NAMALWA (cell line): Measurements from ENCODE around the gene TESK2.
"Not testable (repeated sequence)": the region's sequence is repeated elsewhere in the genome, so short reads cannot be mapped to it uniquely, and the experiment has no call there.

ENCODE experiments used
- DNase-seq: peaks from one replicate; pipeline ENCODE4 v3.0.0-alpha.2; 2015; ENCODE audit warnings: low spot score

Gene TESK2

DNA sequence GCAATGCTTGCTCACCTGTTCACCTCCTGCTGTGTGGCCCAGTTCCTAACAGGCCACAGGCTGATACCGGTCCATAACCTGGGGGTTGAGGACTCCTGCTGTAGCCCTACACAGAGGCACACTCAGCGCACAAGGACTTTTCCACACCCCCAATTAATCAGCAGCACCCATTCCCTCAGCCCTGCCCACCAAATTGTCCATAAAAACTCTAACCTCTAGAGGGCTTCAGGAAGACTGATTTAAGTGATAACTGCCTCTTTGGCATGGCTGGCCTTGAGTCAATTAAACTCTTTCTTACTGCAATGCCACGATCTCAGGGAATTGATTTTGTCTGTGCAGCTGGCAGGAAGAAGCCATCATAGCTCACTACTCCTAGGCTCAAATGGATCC is 79.5 kb downstream of the TESK2 start:
- DNase-seq: no peak

DNA sequence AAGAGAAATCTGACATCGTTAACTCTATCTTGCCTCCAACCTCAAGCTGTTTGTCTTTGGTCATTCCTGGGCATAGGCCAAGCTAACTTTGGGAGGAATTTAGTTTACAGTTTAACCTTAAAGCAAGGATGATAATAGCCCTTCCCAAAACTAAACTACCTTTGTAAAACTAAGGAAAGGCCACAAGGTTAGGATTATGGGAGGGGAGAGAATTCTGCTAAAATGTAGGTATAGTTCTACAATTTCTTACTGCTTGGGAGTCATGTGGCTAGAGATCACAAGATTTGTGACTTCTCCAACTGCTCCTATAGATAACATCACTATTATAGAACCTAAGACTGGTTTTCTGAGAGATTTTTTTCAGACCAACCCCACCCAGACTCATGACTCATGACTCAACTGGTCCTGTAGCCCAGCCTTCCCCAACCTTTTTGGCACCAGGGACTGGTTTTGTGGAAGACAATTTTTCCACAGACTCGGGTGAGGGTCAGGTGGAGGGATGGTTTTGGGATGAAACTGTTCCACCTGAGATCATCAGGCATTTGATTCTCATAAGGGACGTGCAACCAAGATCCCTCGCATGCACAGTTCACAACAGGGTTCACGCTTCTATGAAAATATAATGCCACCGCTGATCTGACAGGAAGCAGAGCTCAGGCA is 80.0 kb downstream of the TESK2 start:
- no peak for DNase-seq

DNA sequence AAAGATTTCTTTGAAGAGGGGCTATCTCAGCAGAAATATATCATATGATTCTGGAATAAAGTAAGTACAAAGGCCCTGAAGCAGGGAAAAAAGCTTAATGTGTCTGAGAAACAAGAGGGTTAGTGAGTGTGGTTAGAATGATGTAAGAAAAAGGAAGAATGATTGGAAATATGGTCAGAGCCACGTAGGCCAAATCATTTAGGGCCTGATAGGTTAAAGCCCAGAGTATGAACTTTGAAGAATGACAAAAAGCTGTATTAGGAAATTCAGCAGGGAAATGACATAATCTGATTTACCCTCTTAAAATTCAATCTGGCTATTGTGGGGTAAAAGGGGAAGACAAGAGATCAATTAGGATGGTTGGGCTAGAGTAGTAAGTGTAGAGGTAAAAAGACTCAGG is 81.7 kb downstream of the TESK2 start:
- no peak for DNase-seq

- peak; percentile 34 for DNase-seq
Measured at GRCh38 chr1:45407629-45408287, 83.2 kb downstream of the TESK2 start.

DNA sequence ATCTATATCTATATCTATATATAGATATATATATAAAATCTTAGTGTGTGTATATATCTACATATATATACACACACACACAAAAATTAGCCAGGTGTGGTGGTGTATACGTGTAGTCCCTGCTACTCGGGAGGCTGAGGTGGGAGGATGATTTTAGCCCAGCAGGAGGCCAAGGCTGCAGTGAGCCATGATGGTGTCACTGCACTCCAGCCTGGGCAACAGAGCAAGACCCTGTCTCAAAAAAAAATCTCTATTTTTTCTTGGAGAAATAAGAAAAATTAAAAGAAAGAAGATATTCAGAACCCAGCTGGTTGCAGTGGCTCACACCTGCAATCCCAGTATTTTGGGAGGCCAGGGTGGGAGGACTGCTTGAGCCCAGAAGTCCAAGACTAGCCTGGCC is 85.3 kb downstream of the TESK2 start:
- DNase-seq: no peak

DNA sequence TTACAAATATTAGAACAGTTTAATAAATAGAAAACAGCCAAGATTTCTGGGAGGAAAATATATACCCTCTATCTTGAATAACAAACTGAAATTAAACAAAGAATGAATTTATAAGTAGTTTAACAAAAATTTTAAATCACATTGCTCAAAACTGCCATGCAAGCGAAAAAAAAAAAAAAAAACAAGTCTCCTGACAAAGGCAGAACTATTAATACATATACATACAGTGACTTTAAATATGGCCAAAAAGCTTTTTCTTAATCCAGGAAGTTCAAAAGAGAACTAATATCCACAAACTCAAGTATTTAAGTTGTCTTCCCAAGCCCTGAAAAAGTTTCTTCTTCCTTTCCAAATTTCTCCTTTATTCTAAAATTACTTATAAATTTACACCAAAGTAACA is 87.2 kb downstream of the TESK2 start:
- DNase-seq: no peak

GRCh38 chr1:45403298-45403697 is 87.7 kb downstream of the TESK2 start:
- no peak for DNase-seq

GRCh38 chr1:45401524-45401923 is 89.4 kb downstream of the TESK2 start:
- DNase-seq: no peak

DNA sequence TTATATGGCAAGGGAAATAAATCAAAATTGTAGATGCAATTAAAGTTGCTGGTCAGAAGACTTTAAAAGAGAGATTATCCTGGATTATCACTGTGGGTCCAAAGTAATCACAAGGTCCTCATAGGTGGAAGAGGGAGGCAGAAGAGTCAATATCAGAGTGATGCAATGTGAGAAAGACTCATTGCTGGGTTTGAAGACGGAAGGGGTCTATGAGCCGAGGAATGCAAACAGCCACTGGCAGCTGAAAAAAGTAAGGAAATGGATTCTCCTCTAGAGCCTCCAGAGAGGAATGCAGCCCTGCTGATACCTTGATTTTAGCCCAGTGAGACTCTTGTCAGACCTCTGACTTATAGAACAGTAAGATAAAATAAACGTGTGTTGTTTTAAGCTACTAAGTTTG is 90.9 kb downstream of the TESK2 start:
- no peak for DNase-seq

- no peak for DNase-seq
Measured at GRCh38 chr1:45397285-45397684, 93.7 kb downstream of the TESK2 start.

GRCh38 chr1:45395582-45395981 is 95.4 kb downstream of the TESK2 start:
- DNase-seq: no peak

- peak; percentile 28 for DNase-seq
Measured at GRCh38 chr1:45395051-45395450, 95.9 kb downstream of the TESK2 start.

DNA sequence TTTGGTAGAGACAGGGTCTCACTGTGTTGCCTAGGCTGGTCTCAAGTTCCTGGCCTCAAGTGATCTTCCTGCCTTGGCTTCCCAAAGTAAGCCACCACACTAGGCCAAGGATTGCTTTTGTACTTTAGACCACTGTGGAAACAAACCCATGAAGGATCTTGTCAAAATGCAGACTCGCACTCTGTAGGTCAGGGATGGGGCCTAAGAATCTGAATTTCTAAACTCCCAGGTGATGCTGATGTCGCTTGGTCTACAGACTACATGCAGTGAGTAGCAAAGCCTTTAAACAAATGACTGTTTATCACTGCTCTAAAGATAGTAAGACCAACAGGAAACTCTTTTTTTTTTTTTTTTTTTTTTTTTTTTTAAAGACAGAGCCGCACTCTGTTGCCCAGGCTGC is 96.6 kb downstream of the TESK2 start:
- DNase-seq: peak; percentile 85

DNA sequence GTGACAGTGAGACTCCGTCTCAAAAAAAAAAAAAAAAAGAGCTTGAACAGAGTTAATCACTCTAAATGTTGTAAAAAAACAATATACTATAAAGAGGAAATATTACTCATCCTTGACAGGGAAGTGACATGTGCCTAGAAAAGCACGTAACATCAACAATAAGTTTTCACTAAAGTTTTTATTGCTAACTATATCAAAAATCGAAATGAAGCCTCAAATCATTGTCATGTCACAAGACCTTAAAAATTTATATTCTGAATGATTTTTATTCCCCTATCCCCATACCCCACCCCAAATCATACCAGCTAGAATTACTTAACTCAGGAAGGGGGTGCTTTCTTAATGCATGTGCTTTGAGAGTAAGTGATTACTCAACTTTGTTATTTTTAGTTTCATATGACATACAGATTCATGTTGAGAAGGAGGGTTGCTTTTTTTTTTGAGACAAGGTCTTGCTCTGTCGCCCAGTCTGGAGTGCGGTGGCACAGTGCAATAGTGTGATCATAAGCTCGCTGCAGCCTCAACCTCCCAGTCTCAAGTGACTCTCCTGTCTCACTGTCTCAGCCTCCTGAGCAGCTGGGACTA is 97.2 kb downstream of the TESK2 start:
- peak; percentile 91 for DNase-seq

DNA sequence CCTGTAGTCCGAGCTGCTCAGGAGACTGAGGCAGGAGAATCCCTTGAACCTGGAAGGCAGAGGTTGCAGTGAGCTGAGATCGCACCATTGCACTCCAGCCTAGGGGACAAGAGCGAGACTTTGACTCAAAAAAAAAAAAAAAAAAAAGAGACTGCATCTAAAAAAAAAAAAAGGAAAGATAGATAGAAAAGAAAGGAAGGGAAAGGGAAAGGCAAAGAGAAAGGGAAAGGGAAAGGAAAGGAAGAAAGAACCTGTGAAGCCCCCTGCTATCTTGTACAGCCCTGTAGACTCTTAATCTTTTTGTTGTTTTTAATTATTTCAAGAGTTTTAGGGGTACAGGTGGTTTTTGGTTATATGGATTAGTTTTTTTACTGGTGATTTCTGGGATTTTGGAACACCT is 104.7 kb downstream of the TESK2 start:
- no peak for DNase-seq

- no peak for DNase-seq
Measured at GRCh38 chr1:45385302-45385701, 105.7 kb downstream of the TESK2 start.

DNA sequence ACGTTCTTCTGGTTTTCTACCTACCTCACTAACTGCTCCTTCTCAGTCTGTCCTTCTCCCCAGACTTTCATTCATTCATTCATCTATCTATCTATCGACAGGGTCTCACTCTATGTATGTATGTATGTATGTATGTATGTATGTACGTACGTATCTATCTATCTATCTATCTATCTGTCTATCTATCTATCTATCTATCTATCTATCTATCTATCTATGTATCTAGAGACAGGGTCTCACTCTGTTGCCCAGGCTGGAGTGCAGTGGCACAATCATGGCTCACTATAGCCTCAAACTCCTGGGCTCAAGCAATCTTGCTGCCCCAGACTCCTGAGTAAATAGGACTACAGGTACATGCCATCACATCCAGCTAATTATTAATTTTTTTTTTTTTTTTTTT is 106.8 kb downstream of the TESK2 start:
- not testable (repeated sequence) for DNase-seq

GRCh38 chr1:45383191-45383590 is 107.8 kb downstream of the TESK2 start:
- no peak for DNase-seq

GRCh38 chr1:45381243-45381642 is 109.7 kb downstream of the TESK2 start:
- DNase-seq: no peak

- no peak for DNase-seq
Measured at GRCh38 chr1:45380730-45381129, 110.2 kb downstream of the TESK2 start.

- no peak for DNase-seq
Measured at GRCh38 chr1:45380125-45380524, 110.8 kb downstream of the TESK2 start.

DNA sequence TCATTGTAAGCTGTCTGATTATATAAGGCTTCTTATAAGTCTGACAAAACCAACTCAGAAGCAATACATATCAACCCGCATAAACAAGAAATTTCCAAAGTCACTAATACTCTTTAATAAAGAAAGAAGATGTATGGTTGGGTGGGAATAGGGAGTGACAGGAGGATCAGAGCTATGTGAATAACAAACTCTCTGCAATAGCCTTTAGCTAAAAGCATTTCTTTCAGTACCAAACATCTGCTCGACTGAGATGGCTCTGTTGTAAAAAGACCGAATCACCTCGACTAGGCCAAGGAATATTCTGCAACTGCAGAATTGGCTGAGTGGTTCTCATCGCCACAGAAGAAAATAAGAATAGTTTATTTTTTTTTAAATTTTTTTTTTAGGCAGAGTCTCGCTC is 111.4 kb downstream of the TESK2 start:
- no peak for DNase-seq

DNA sequence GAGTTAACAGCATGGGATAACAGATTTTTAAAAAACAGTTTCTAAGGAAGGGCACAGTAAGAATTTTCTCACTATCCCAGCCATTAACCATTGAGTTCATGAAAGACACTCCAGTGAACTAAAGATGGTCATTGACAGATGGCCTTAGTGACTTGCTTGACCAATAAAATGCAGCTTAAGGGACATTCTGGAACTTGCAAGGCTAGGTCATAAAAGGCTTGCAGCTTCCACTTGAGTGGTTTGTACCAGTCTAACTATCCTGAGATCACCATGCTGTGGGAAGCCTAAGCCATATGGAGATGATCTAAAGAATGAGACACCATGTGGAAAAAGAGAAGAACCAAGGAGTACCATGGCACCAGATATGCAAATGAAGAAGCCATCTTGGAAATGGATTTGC is 112.8 kb downstream of the TESK2 start:
- DNase-seq: no peak
